ENCODE results near the gene COG3. TPM values are rescaled to one million over a fixed set of nuclear protein-coding genes. Genes with fewer than 3 reads are reported as not detected.

The COG3 gene
- total RNA-seq, 1 experiment from 2014 or later: 20.3 TPM

DNA sequence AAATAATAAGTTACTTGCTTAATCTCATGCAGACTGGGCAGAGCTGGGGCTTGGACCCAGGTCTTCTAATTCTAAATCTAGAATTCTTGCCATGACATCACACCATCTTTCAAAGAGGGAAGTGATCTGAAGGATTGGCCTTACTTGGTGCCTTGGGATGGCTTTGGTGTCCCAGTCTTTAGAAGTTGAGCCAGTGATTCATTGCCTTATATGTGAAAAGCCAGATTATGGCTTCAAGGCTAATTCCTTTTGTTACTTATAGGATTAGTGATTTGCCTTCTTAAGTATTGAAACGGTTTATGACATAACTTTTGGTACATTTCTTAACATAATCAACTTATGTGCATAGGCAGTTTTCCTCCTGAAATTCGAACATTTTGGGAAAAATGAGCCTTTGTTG lies 14.9 kb downstream of the COG3 start:
- CTCF ChIA-PET: no interaction called here
- no peaks in the 10 kb centered on the region for H3K9me3 ChIP-seq (ENCODE audit: low read depth, low read length, poor library complexity, severe bottlenecking)
- no peak overlapping the region for H3K4me3 ChIP-seq (ENCODE audit: low read depth, low read length, poor library complexity, severe bottlenecking)
- H3K36me3 ChIP-seq (ENCODE audit: insufficient read depth, low read length, poor library complexity, severe bottlenecking): peaks cover 22% of the 10 kb centered on the region
- H3K4me1 ChIP-seq (ENCODE audit: insufficient read depth, low read length, poor library complexity, severe bottlenecking): peaks cover 33% of the 10 kb centered on the region
- DNase-seq (ENCODE audit: low spot score): peak; percentile 58
- no peaks in the 10 kb centered on the region for H3K27me3 ChIP-seq (replicated peaks; ENCODE audit: insufficient read depth, low read depth, low read length, poor library complexity)
- intact Hi-C loops (cut with micrococcal nuclease; ENCODE audit: unreplicated experiment): no loop called here
- BruUV-seq (replicated peaks): no TSS peak
- H3K27ac ChIP-seq (ENCODE audit: low read depth, low read length, poor library complexity, severe bottlenecking): peak overlapping the region; percentile 26
- POLR2A ChIA-PET (ENCODE audit: low non-redundant PET): no interaction called here
- TF ChIP-seq EZH2 (IDR thresholded peaks at IDR 0.05; ENCODE audit: borderline replicate concordance, low read depth, low read length, poor library complexity, severe bottlenecking): no peak
- TF ChIP-seq, protein P1, sequence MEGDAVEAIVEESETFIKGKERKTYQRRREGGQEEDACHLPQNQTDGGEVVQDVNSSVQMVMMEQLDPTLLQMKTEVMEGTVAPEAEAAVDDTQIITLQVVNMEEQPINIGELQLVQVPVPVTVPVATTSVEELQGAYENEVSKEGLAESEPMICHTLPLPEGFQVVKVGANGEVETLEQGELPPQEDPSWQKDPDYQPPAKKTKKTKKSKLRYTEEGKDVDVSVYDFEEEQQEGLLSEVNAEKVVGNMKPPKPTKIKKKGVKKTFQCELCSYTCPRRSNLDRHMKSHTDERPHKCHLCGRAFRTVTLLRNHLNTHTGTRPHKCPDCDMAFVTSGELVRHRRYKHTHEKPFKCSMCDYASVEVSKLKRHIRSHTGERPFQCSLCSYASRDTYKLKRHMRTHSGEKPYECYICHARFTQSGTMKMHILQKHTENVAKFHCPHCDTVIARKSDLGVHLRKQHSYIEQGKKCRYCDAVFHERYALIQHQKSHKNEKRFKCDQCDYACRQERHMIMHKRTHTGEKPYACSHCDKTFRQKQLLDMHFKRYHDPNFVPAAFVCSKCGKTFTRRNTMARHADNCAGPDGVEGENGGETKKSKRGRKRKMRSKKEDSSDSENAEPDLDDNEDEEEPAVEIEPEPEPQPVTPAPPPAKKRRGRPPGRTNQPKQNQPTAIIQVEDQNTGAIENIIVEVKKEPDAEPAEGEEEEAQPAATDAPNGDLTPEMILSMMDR (conservative IDR thresholded peaks at IDR 0.05; ENCODE audit: low read depth, low read length): no peak

DNA sequence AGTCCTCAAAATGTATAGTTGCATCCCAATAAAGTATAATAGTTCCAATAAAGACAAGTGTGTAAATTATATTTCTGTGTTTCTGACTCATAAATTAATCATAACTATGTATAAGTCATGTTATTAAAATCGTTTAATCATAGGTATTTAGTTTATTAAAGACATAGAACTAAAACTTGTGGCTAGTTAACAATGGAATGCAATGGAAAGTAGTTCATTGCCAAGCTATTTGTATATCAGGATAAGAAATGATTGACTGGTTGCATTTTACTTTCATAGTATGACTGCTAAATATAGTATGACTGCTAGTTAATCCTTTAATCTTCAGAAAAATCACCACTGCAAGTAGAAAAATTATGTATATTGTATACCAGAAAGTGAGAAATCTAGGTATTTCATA lies 16.9 kb downstream of the COG3 start:
- H3K36me3 ChIP-seq (ENCODE audit: insufficient read depth, low read length, poor library complexity, severe bottlenecking): peaks cover 25% of the 10 kb centered on the region
- H3K27ac ChIP-seq (ENCODE audit: low read depth, low read length, poor library complexity, severe bottlenecking): peak overlapping the region; percentile 59
- CTCF ChIA-PET: no interaction called here
- peaks cover 33% of the 10 kb centered on the region for H3K4me1 ChIP-seq (ENCODE audit: insufficient read depth, low read length, poor library complexity, severe bottlenecking)
- no peak overlapping the region for H3K4me3 ChIP-seq (ENCODE audit: low read depth, low read length, poor library complexity, severe bottlenecking)
- no peaks in the 10 kb centered on the region for H3K27me3 ChIP-seq (replicated peaks; ENCODE audit: insufficient read depth, low read depth, low read length, poor library complexity)
- POLR2A ChIA-PET (ENCODE audit: low non-redundant PET): no interaction called here
- no peaks in the 10 kb centered on the region for H3K9me3 ChIP-seq (ENCODE audit: low read depth, low read length, poor library complexity, severe bottlenecking)
- no peak for DNase-seq (ENCODE audit: low spot score)
- BruUV-seq (replicated peaks): no TSS peak
- intact Hi-C loops (cut with micrococcal nuclease; ENCODE audit: unreplicated experiment): no loop called here
- TF ChIP-seq EZH2 (IDR thresholded peaks at IDR 0.05; ENCODE audit: borderline replicate concordance, low read depth, low read length, poor library complexity, severe bottlenecking): no peak
- TF ChIP-seq, protein P1 (conservative IDR thresholded peaks at IDR 0.05; ENCODE audit: low read depth, low read length): no peak

DNA sequence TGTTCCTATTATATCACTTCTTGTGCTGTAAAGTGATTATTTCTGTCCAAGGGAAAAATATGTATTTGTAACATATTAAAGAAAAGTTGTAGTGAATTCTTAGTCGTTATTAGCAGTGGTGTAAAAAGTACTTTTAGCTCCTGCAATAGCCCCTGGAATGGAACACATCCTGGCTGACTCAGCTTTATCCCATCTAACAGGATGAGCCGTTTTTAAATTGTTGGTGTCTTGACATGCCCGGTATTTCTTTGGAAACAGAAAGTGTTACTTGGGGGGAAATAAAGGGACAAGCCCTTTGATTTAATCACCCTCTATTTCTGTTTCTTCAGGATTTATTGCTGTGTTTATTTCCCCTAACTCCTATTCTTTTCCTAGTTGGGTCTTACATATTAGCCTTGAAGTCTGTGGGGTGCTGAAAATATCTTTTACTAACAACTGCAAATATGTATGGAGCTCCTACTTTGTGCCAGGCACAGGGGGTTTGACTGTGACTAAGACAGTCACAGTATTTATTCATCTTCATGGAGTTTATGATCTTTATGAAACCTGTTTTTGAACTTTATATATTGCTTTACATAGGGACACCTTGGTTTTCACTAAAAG lies 17.9 kb downstream of the COG3 start:
- ChIA-PET CTCF (no interaction called here), POLR2A (ENCODE audit: low non-redundant PET) (no interaction called here)
- H3K27ac ChIP-seq (ENCODE audit: low read depth, low read length, poor library complexity, severe bottlenecking): peak overlapping the region; percentile 59
- H3K36me3 ChIP-seq (ENCODE audit: insufficient read depth, low read length, poor library complexity, severe bottlenecking): peaks cover 25% of the 10 kb centered on the region
- H3K4me1 ChIP-seq (ENCODE audit: insufficient read depth, low read length, poor library complexity, severe bottlenecking): peaks cover 33% of the 10 kb centered on the region
- H3K4me3 ChIP-seq (ENCODE audit: low read depth, low read length, poor library complexity, severe bottlenecking): no peak overlapping the region
- no TSS peak for BruUV-seq (replicated peaks)
- no peaks in the 10 kb centered on the region for H3K9me3 ChIP-seq (ENCODE audit: low read depth, low read length, poor library complexity, severe bottlenecking)
- TF ChIP-seq EZH2 (IDR thresholded peaks at IDR 0.05; ENCODE audit: borderline replicate concordance, low read depth, low read length, poor library complexity, severe bottlenecking): no peak
- TF ChIP-seq, protein P1 (conservative IDR thresholded peaks at IDR 0.05; ENCODE audit: low read depth, low read length): no peak
- peak; percentile 11 for DNase-seq (ENCODE audit: low spot score)
- no peaks in the 10 kb centered on the region for H3K27me3 ChIP-seq (replicated peaks; ENCODE audit: insufficient read depth, low read depth, low read length, poor library complexity)
- intact Hi-C loops (cut with micrococcal nuclease; ENCODE audit: unreplicated experiment): no loop called here
